Measurements from ENCODE around the gene ATXN1.
A peak's percentile ranks its signal among the peaks of the same experiment; 100 is the strongest.
"Not testable (repeated sequence)": the region's sequence is repeated elsewhere in the genome, so short reads cannot be mapped to it uniquely, and the experiment has no call there.

Gene ATXN1

GRCh38 chr6:16760516-16761470 is at the start of gene ATXN1:
Gene ATXN1 (minus strand): TSS chr6:16761460.
- peak; percentile 64 for DNase-seq (ENCODE audit: low spot score)

DNA sequence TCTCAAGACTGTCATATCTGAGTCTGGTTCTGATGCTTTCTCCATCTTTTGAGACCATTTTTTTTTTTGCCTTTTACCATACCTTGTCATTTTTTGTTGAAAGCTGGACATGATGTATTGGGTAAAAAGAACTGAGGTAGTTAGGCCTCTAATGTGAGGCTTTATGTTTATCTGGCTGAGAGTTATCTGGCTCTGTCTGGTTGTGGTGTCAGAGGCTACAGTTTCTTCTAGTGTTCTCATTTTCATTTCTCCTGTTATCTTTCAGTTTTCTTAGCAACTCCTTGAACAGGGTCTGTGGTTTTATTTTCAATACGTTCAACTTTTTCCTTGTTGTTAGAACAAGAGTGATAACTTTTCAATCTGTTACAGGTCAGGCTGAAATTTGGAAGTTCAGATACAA is 49.2 kb upstream of the ATXN1 start:
- no peak for DNase-seq (ENCODE audit: low spot score)

- DNase-seq (ENCODE audit: low spot score) = no peak
Observed at GRCh38 chr6:16809753-16810358, 48.6 kb upstream of the ATXN1 start.

DNA sequence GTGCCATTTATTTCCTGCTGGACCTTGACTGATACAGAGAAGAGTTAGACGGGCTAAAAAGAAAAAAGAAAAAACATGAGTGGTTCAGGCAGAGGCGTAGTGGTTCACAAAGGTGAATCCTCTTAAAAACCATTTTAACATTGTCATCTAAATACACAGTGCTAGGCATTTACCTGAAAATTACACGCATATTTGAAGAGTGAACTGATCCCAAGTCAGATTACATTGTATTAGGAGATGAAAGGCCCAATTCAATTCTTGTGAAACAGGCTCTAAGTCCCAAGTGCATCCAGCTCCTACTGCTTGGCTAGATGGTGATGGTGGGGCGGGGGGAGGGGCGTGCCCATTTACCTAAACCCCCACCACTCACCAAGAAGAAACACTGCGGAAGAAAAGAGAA is 46.7 kb upstream of the ATXN1 start:
- DNase-seq (ENCODE audit: low spot score) = no peak

DNA sequence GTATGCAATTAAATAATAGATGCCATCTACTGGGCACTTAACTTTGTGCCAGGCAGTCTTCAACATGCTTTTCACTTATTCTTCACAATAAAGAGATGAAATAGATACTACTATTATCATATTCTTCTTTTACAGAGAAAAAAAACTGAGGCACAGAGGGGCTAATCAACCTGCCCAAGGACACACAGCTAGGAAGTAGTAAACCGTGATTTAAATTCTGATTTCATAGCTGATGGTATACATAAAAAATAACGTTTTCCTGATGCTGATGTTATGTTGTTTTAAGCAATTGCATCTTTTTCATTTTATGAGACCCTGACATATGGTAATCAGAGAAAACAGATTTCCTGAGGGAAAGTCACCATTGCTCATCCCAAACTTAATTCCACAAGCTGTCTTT is 45.1 kb upstream of the ATXN1 start:
- DNase-seq (ENCODE audit: low spot score) = no peak

GRCh38 chr6:16805243-16805950 is 44.1 kb upstream of the ATXN1 start:
- DNase-seq (ENCODE audit: low spot score) = no peak

- no peak for DNase-seq (ENCODE audit: low spot score)
Observed at GRCh38 chr6:16804546-16805242, 43.4 kb upstream of the ATXN1 start.

DNA sequence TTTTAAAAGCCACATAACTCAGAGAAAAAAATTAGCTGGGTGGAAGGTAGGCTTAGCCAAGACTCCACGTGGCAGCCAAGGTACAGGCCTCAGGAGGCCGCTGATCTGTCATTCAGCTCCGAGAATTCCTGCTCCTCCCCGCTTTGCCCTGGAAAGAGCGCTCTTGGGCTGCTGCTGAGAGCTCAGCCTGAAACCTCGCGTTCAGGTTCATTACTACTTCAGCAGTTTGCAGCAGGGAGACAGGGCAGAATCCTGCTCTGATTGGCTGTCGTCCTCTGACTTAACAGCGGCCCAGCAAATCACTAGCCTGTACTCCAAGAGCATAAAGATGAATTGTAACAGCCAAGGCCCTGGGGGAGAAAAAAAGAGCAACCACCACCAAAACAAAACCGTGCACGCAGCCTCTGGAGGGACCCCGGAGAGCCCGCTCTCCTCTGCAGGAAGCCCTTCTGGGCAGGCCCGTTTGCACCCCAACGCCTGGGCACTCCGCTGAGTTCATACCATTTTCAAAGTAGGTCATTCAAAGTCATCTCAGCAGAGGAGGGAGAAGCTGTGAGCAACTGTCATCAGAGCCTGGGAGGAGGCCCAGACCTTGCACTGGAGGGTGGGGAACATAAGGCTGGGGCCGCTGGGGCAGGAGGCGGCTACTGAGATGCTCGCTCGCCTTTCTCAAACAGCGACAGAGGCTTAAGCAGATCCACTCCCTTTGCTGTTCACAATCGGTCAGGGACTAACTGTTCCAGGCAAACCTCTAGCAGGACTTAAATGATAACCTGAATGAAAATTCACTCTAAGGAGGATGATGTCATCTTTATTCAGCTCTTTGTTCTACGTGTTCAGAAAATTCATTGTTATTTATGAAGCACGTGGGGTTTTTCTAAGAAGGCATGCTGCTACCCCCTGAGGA is 42.3 kb upstream of the ATXN1 start:
- DNase-seq (ENCODE audit: low spot score) = peak; percentile 7

- DNase-seq (ENCODE audit: low spot score) = no peak
Observed at GRCh38 chr6:16802071-16802470, 40.8 kb upstream of the ATXN1 start.

DNA sequence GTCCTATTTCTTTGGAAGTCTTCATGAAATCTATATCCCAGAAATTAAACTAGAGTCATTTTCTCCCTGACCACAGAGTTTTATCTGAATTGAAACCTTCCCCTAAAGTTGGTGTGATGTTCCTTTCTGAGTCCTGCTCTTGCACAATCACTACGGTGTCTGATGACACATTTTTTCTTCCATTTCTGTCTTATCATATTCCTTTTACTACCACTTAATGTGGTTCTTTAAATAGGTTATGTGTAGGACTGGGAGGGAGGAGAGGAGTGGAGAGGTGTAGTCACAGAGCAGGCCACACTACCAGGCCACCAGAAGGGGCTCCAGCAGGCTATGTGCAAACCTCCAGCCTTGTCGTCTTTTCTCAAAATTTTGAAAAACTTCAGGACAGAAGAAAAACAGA is 39.7 kb upstream of the ATXN1 start:
- DNase-seq (ENCODE audit: low spot score) = peak; percentile 5

GRCh38 chr6:16800341-16800740 is 39.1 kb upstream of the ATXN1 start:
- no peak for DNase-seq (ENCODE audit: low spot score)

DNA sequence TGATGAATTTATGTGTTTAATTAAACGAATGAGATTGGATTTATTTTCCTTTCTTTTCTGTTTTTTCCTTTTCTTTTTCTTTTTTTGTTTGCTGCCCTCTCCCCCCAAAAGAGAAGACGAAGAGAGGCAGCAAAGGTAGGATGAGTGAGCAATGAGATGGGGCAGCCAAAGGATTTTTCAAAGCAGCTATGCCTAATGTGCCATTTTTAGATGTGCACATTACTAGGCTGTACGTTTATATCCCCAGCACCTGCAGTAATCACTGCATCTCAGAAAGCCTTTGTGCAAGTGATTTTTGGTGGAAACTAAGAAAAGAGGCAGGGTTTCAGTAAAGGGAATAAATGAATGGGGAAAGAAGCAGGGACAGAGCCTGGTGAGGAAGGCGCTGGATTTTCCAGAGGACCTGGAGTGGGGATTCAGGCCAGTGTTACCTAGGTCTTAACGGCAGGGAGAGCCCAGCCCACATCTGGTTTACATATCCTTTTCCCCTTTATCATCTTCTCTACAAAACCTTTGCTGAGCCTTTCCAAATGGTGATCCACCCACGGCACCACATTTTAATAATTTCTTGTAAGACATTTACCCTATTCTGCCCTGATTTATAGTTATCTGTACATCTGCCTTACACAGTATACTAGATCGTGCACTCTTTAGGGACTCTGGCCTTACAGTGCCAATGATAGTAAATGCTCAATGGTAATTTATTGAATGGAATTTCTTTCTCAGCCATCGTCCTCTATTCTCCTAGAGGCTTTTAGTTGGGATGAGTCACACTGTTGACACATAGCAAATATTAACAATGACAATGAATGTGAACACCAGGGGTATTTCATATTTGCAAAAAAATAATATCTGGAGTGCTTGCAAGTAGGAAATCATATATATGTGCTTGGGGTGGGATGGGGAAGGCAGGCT is 38.3 kb upstream of the ATXN1 start:
- peak; percentile 36 for DNase-seq (ENCODE audit: low spot score)

GRCh38 chr6:16793828-16794412 is 32.7 kb upstream of the ATXN1 start:
- DNase-seq (ENCODE audit: low spot score) = no peak

- no peak for DNase-seq (ENCODE audit: low spot score)
Observed at GRCh38 chr6:16789329-16790038, 28.2 kb upstream of the ATXN1 start.

- DNase-seq (ENCODE audit: low spot score) = no peak
Observed at GRCh38 chr6:16787128-16787682, 25.9 kb upstream of the ATXN1 start.

DNA sequence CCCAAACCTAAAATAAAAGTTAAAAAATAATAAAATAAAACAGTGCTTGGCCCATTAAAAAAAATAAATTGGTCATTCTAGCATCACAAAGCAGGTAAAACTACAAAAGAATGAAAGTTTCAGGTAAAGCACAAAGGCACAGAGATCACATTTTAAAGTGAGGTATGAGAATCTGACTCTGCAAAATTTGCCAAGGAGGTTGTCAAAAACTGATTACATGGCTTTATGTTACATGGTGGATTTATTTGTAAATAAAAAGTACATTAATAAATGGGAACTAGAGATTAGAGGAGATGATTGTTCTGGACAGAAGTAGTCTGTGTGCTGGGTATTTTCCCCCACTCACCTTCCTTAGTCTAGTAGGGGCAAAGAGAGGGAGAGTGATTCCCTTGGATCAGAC is 24.2 kb upstream of the ATXN1 start:
- DNase-seq (ENCODE audit: low spot score) = no peak

DNA sequence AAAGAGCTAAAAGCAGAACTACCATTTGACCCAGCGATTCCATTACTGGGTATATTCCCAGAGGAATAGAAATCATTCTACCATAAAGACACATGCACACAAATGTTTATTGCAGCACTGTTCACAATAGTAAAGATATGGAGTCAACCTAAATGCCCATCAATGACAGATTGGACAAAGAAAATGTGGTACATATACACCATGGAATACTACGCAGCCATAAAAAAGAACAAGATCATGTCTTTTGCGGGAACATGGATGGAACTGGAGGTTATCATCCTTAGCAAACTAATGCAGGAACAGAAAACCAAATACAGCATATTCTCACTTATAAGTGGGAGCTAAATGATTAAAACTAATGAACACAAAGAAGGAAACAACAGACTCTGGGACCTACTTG is 23.7 kb upstream of the ATXN1 start:
- not testable (repeated sequence) for DNase-seq (ENCODE audit: low spot score)

DNA sequence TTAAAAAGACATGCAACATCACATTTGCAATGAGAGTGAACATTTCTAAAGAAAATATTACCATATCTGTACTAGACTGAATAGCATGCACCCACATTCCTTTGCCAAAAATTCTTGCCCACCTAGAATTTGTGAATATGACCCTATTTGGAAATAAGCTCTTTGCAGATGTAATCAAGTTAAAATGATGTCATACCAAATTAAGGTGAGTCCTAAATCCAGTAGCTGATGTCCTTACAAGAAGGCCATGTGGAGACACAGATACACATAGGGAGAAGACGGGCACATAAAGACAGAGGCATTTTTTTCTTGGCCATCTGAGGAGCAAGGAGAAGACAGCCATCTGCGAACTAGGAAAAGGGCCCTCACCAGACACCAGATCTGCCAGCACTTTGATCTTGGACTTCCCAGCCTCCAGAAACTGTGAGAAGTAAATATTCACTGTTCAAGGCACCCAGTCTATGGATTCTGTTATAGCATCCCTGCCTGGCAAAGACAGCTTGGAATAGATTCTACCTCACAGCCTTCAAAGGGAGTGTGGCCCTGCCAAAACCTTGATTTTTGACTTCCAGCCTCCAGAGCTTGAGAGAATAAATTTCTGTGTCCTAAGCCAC is 22.8 kb upstream of the ATXN1 start:
- no peak for DNase-seq (ENCODE audit: low spot score)

Measured in hepatic stellate cell (primary cell).